GM19043 (cell line): Measurements from ENCODE around the gene SHH.

ENCODE experiments used
- ATAC-seq: cut with Tn5 transposase; IDR thresholded peaks from one replicate; pipeline ENCODE4 v1.9.1; 2021; ENCODE audit warnings: low read depth; ENCODE audit not compliant: unreplicated experiment

The SHH gene

GRCh38 chr7:155807789-155808548 is 4.3 kb downstream of the SHH start:
- ATAC-seq: no peak

GRCh38 chr7:155807065-155807671 is 5.1 kb downstream of the SHH start:
- no peak for ATAC-seq

- no peak for ATAC-seq
These were observed 6.0 kb downstream of the SHH start for GRCh38 chr7:155806096-155806871.

- ATAC-seq: no peak
These were observed 6.5 kb downstream of the SHH start for GRCh38 chr7:155805826-155806095.

- ATAC-seq: no peak
These were observed 7.1 kb downstream of the SHH start for GRCh38 chr7:155804897-155805825.

- no peak for ATAC-seq
These were observed 7.8 kb downstream of the SHH start for GRCh38 chr7:155804431-155804831.

GRCh38 chr7:155803418-155804376 is 8.6 kb downstream of the SHH start:
- ATAC-seq: no peak

GRCh38 chr7:155802906-155803417 is 9.3 kb downstream of the SHH start:
- no peak for ATAC-seq

- no peak for ATAC-seq
These were observed 10.0 kb downstream of the SHH start for GRCh38 chr7:155802291-155802690.

- ATAC-seq: no peak
These were observed 11.5 kb downstream of the SHH start for GRCh38 chr7:155800741-155801267.

- ATAC-seq: no peak
These were observed 12.0 kb downstream of the SHH start for GRCh38 chr7:155800301-155800700.

GRCh38 chr7:155799514-155799913 is 12.7 kb downstream of the SHH start:
- ATAC-seq: no peak

GRCh38 chr7:155798673-155799439 is 13.4 kb downstream of the SHH start:
- no peak for ATAC-seq

GRCh38 chr7:155797262-155798250 is 14.7 kb downstream of the SHH start:
- ATAC-seq: no peak

GRCh38 chr7:155796381-155797261 is 15.6 kb downstream of the SHH start:
- peak; percentile 58 for ATAC-seq

GRCh38 chr7:155795951-155796350 is 16.3 kb downstream of the SHH start:
- ATAC-seq: no peak
